Endodermal cell (in vitro differentiated cells): Measurements from ENCODE around the gene DNAH6. TPM values are rescaled to one million over a fixed set of nuclear protein-coding genes. Genes with fewer than 3 reads are reported as not detected.

ENCODE experiments used
- DNase-seq: peaks from one replicate; pipeline ENCODE4 v3.0.0-alpha.2; 2017
- H3K27ac ChIP-seq: 2 replicates; pipeline ENCODE4 v1.5.1; 2013; ENCODE audit warnings: mild to moderate bottlenecking, low read depth, low read length, moderate library complexity
- H3K27me3 ChIP-seq: 2 replicates; pipeline ENCODE4 v1.6.1; 2013; ENCODE audit warnings: mild to moderate bottlenecking, low read length, moderate library complexity; ENCODE audit not compliant: insufficient read depth, control insufficient read depth, poor library complexity, severe bottlenecking
- H3K36me3 ChIP-seq: 2 replicates; pipeline ENCODE4 v1.7.0; 2013; ENCODE audit warnings: mild to moderate bottlenecking, low read length, moderate library complexity; ENCODE audit not compliant: control insufficient read depth, insufficient read depth
- H3K4me1 ChIP-seq: one replicate; pipeline ENCODE4 v1.7.0; 2013; ENCODE audit warnings: low read length; ENCODE audit not compliant: control insufficient read depth, insufficient read depth
- H3K4me3 ChIP-seq: 2 replicates; pipeline ENCODE4 v1.5.1; 2013; ENCODE audit warnings: mild to moderate bottlenecking, low read length, moderate library complexity
- H3K9ac ChIP-seq: 2 replicates; pipeline ENCODE4 v1.6.1; 2013; ENCODE audit warnings: mild to moderate bottlenecking, low read length, moderate library complexity; ENCODE audit not compliant: poor library complexity, severe bottlenecking; ENCODE audit errors: extremely low read depth
- H3K9me3 ChIP-seq: 2 replicates; pipeline ENCODE4 v1.6.1; 2013; ENCODE audit warnings: mild to moderate bottlenecking, low read length, moderate library complexity; ENCODE audit not compliant: control insufficient read depth
- H3K27ac Mint-ChIP-seq: 2 replicates; pipeline ENCODE4 v1.8.0; 2020; ENCODE audit warnings: mixed read lengths
- H3K27me3 Mint-ChIP-seq: 2 replicates; pipeline ENCODE4 v1.8.0; 2021; ENCODE audit warnings: mild to moderate bottlenecking, mixed read lengths; ENCODE audit not compliant: insufficient read depth
- H3K36me3 Mint-ChIP-seq: 2 replicates; pipeline ENCODE4 v1.8.0; 2020; ENCODE audit warnings: low read depth, mixed read lengths
- H3K4me1 Mint-ChIP-seq: 2 replicates; pipeline ENCODE4 v1.8.0; 2020; ENCODE audit warnings: mixed read lengths
- H3K4me3 Mint-ChIP-seq: 2 replicates; pipeline ENCODE4 v1.8.0; 2020; ENCODE audit warnings: mild to moderate bottlenecking, moderate library complexity, mixed read lengths
- H3K9me3 Mint-ChIP-seq: 2 replicates; pipeline ENCODE4 v1.8.0; 2020; ENCODE audit warnings: mild to moderate bottlenecking, mixed read lengths
- WGBS, 2 experiments: methylation state at CpG; one replicate each; pipeline versions ENCODE4 v1.1.5 to v1.1.7; 2013; ENCODE audit warnings: missing lambda C conversion rate in 2 of 2, mixed read lengths in 1 of 2; ENCODE audit not compliant: insufficient coverage in 1 of 2, insufficient read length in 1 of 2; 5-methylcytosine and 5-hydroxymethylcytosine counted together
- total RNA-seq, 2 donors: library from RNA; stranded (reverse); fragmentation: NEBNext Ultra II Directional in 1 of 2; extraction: Animal tissue kit (Norgen Biotek cat#: 25700) in 1 of 2; gene quantifications; 2 replicates in 1 of 2; 3 replicates in 1 of 2; pipeline ENCODE4 v1.2.1, GENCODE V29; 2021
- TF ChIP-seq, protein P1 (sequence below): fragments of 200-600 bp; sonication (generic); conservative IDR thresholded peaks from 2 replicates; pipeline ENCODE4 v1.5.0; 2021; ENCODE audit warnings: antibody characterized with exemption, mild to moderate bottlenecking

DNAH6 gene
- total RNA-seq, 2 donors from 2014 or later, result 1.6 to 2.0 TPM

- H3K27me3 Mint-ChIP-seq, result peaks cover 2% of the 10 kb centered on the region
- H3K9me3 ChIP-seq, result peaks cover 65% of the 10 kb centered on the region
- H3K27ac Mint-ChIP-seq, result no peak overlapping the region
- peaks cover 84% of the 10 kb centered on the region for H3K9me3 Mint-ChIP-seq
- no peak overlapping the region for H3K27ac ChIP-seq
- 88 to 96% methylated on average over 4 to 6 of the region's 6 CpGs for WGBS, 2 experiments
- no peaks in the 10 kb centered on the region for H3K36me3 ChIP-seq
- TF ChIP-seq, protein P1, sequence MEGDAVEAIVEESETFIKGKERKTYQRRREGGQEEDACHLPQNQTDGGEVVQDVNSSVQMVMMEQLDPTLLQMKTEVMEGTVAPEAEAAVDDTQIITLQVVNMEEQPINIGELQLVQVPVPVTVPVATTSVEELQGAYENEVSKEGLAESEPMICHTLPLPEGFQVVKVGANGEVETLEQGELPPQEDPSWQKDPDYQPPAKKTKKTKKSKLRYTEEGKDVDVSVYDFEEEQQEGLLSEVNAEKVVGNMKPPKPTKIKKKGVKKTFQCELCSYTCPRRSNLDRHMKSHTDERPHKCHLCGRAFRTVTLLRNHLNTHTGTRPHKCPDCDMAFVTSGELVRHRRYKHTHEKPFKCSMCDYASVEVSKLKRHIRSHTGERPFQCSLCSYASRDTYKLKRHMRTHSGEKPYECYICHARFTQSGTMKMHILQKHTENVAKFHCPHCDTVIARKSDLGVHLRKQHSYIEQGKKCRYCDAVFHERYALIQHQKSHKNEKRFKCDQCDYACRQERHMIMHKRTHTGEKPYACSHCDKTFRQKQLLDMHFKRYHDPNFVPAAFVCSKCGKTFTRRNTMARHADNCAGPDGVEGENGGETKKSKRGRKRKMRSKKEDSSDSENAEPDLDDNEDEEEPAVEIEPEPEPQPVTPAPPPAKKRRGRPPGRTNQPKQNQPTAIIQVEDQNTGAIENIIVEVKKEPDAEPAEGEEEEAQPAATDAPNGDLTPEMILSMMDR, result no peak
- DNase-seq, result no peak
- H3K4me3 Mint-ChIP-seq, result no peak overlapping the region
- no peak overlapping the region for H3K9ac ChIP-seq
- no peaks in the 10 kb centered on the region for H3K27me3 ChIP-seq
- no peak overlapping the region for H3K4me3 ChIP-seq
- no peaks in the 10 kb centered on the region for H3K4me1 ChIP-seq
- no peaks in the 10 kb centered on the region for H3K4me1 Mint-ChIP-seq
- H3K36me3 Mint-ChIP-seq, result peaks cover 26% of the 10 kb centered on the region
Measured at GRCh38 chr2:84472856-84473565, 43.3 kb upstream of the DNAH6 start.

- WGBS, 2 experiments, result 67 to 86% methylated on average over 1 to 4 of the region's 4 CpGs
Measured at GRCh38 chr2:84474176-84474575, 42.1 kb upstream of the DNAH6 start.

GRCh38 chr2:84477886-84478285 lies 38.4 kb upstream of the DNAH6 start:
- H3K36me3 Mint-ChIP-seq, result peaks cover 4% of the 10 kb centered on the region
- Histone ChIP-seq H3K4me1 (no peaks in the 10 kb centered on the region), H3K27ac (no peak overlapping the region), H3K9me3 (peaks cover 29% of the 10 kb centered on the region), H3K36me3 (no peaks in the 10 kb centered on the region), H3K9ac (no peak overlapping the region), H3K4me3 (no peak overlapping the region), H3K27me3 (no peaks in the 10 kb centered on the region)
- H3K9me3 Mint-ChIP-seq, result peaks cover 40% of the 10 kb centered on the region
- no peak overlapping the region for H3K4me3 Mint-ChIP-seq
- peaks cover 2% of the 10 kb centered on the region for H3K27me3 Mint-ChIP-seq
- H3K4me1 Mint-ChIP-seq, result no peaks in the 10 kb centered on the region
- 87% methylated on average over 1 of the region's 1 CpG; no CpG with 5 or more reads in 1 of the 2 experiments for WGBS, 2 experiments
- H3K27ac Mint-ChIP-seq, result no peak overlapping the region
- DNase-seq, result no peak
- TF ChIP-seq, protein P1, result no peak

More at GRCh38 chr2:84474176-84474575, 42.1 kb upstream of the DNAH6 start:
- Mint-ChIP-seq H3K27me3 (peaks cover 2% of the 10 kb centered on the region), H3K9me3 (peaks cover 73% of the 10 kb centered on the region), H3K27ac (no peak overlapping the region), H3K4me3 (no peak overlapping the region), H3K4me1 (no peaks in the 10 kb centered on the region), H3K36me3 (peaks cover 22% of the 10 kb centered on the region)
- no peak overlapping the region for H3K4me3 ChIP-seq
- DNase-seq, result no peak
- no peaks in the 10 kb centered on the region for H3K4me1 ChIP-seq
- H3K27me3 ChIP-seq, result no peaks in the 10 kb centered on the region
- H3K9me3 ChIP-seq, result peaks cover 58% of the 10 kb centered on the region
- no peak overlapping the region for H3K9ac ChIP-seq
- no peak overlapping the region for H3K27ac ChIP-seq
- TF ChIP-seq, protein P1, result no peak
- H3K36me3 ChIP-seq, result no peaks in the 10 kb centered on the region
